ENCODE results near the gene EML6. TPM values are rescaled to one million over a fixed set of nuclear protein-coding genes. Genes with fewer than 3 reads are reported as not detected.

The EML6 gene
- total RNA-seq = 2.5 TPM
- long read RNA-seq, partial matches to known transcripts = 0 of 1 reads
- long read RNA-seq, other reads (novel, unspliced or antisense) = 1 of 1 reads

DNA sequence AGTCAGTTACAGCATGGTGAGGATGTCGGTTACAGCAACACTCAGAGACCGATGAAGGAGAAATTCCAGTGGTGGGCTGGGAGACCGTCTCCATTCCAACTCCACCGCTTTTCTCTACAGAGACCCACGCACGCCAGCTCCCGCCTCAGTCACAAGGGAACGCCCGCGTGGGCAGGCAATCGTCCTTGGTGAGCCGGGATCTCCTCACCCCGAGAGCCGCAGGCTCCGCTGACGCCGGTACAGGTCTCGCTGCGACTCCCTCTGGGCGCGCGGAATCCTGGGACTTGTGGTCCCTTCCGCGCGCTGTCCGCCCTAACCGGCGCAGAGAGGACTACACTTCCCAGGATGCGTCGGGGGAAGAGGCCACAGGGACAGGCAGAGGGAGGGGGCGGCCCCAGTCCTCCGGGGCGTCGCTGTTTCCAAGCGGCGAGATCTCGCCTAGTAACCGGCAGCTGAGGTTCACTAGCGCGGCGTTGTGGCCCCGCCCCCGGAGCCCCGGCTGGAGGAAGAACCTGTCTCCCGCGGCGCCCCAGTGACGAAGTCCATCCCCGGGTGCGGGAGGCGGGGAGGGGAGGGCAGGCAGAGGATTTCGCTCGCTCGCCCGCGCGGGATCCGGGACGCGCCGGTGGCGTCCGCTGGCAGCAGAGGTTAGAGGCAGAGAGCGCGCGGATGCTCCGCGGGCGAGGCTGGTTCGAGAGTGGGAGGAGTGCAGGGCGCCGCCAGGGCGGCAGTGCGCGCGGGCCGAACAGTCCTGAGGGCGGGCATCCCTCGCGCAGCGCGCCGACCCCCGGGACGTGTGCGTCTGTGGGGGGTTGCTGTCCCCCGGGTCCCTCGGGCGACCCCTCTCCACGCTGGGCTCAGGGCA lies at the start of gene EML6:
TSS of gene EML6 (plus strand) at position 532 of the 865 bp plus-strand sequence. CDS start 1,400 bp downstream, outside the sequence.
- peaks cover 10% of the 10 kb centered on the region for H3K27me3 ChIP-seq (ENCODE audit: low read depth)
- peak within 1 kb of the TSS; percentile 51 for H3K27ac ChIP-seq
- H3K9me3 ChIP-seq = no peaks in the 10 kb centered on the region
- peak within 1 kb of the TSS; percentile 95 for H3K4me3 ChIP-seq
- TF ChIP-seq, protein P1, sequence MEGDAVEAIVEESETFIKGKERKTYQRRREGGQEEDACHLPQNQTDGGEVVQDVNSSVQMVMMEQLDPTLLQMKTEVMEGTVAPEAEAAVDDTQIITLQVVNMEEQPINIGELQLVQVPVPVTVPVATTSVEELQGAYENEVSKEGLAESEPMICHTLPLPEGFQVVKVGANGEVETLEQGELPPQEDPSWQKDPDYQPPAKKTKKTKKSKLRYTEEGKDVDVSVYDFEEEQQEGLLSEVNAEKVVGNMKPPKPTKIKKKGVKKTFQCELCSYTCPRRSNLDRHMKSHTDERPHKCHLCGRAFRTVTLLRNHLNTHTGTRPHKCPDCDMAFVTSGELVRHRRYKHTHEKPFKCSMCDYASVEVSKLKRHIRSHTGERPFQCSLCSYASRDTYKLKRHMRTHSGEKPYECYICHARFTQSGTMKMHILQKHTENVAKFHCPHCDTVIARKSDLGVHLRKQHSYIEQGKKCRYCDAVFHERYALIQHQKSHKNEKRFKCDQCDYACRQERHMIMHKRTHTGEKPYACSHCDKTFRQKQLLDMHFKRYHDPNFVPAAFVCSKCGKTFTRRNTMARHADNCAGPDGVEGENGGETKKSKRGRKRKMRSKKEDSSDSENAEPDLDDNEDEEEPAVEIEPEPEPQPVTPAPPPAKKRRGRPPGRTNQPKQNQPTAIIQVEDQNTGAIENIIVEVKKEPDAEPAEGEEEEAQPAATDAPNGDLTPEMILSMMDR (IDR thresholded peaks at IDR 0.05) = peak; percentile 34
- DNase-seq = peak; percentile 99
- no peaks in the 10 kb centered on the region for H3K36me3 ChIP-seq
- H3K4me1 ChIP-seq = peaks cover 13% of the 10 kb centered on the region
- intact Hi-C loops (cut with DNase I) = no loop called here
- peak; percentile 100 for ATAC-seq

DNA sequence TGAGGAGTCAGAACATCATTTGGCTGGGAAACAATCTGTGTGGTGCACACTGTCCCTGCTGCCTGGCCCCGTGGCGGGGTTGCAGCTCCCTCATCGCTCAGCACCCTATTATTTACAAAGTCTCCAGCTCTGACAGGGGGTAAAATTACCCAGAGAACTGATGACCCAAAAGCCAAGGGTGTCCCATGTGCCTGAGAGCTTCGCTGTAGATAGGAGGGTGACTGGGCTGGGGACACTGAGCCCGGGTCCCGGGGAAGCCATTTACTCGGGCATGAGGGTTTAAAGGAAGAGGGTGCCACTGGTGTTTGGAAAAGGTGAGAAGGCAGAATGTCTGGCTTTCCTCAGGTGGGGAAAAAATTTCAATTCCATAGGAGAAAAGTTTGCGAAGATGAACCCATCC lies 48.2 kb upstream of the EML6 start:
- peaks cover 6% of the 10 kb centered on the region for H3K36me3 ChIP-seq
- TF ChIP-seq, protein P1 (IDR thresholded peaks at IDR 0.05) = no peak
- H3K4me1 ChIP-seq = peaks cover 43% of the 10 kb centered on the region
- ATAC-seq (no peak), DNase-seq (no peak)
- intact Hi-C loops (cut with DNase I) = no loop called here
- H3K4me3 ChIP-seq = no peak overlapping the region
- H3K9me3 ChIP-seq = no peaks in the 10 kb centered on the region
- H3K27me3 ChIP-seq (ENCODE audit: low read depth) = no peaks in the 10 kb centered on the region
- H3K27ac ChIP-seq = no peak overlapping the region

DNA sequence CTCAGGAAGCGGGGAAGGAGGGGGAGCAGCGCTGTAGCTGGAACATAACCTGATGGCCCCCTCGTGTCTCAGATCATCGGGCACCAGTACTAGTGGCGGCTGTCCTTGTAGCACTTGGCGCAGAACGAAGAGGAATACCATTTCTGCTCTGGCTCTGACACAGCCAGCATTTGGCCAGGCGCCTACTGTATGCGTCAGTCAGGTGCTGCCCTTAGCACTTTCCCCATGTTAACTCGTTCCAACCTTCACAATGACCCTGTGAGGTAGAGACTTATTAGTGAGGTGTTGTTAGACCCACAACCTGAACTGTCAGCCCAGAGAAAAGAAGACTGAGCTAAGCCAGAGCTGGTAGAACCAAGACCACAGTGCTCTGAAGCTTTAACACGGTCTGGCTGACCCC lies 47.7 kb upstream of the EML6 start:
- Histone ChIP-seq H3K27ac (no peak overlapping the region), H3K36me3 (peaks cover 2% of the 10 kb centered on the region), H3K9me3 (no peaks in the 10 kb centered on the region), H3K4me3 (no peak overlapping the region), H3K27me3 (ENCODE audit: low read depth) (no peaks in the 10 kb centered on the region), H3K4me1 (peaks cover 39% of the 10 kb centered on the region)
- TF ChIP-seq, protein P1 (IDR thresholded peaks at IDR 0.05) = no peak
- no peak for DNase-seq
- peak in 1 of 2 donors; percentile 35 for ATAC-seq
- intact Hi-C loops (cut with DNase I) = no loop called here

DNA sequence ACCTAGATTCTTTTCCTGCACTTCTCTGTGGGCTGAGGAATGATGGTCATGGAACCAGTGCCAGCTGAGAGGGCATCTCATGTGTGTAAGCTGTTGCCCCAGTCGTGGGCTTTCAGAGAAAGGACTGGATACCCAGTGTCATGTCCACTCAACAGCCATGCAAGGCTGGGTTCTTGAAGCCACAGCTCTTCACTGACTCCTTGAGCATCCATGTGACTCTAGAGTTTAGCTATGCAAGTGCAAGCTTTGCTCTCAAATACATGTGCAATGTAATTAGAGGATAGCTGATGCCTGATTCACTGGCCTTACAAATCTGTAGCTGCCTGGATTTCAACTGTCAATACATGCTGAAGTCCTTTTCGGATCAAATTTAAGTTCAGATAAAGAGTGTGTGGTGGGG lies 46.8 kb upstream of the EML6 start:
- Histone ChIP-seq H3K27me3 (ENCODE audit: low read depth) (no peaks in the 10 kb centered on the region), H3K9me3 (no peaks in the 10 kb centered on the region), H3K4me3 (no peak overlapping the region), H3K4me1 (peaks cover 38% of the 10 kb centered on the region), H3K27ac (no peak overlapping the region), H3K36me3 (no peaks in the 10 kb centered on the region)
- DNase-seq = no peak
- TF ChIP-seq, protein P1 (IDR thresholded peaks at IDR 0.05) = no peak
- ATAC-seq = no peak
- intact Hi-C loops (cut with DNase I) = no loop called here

DNA sequence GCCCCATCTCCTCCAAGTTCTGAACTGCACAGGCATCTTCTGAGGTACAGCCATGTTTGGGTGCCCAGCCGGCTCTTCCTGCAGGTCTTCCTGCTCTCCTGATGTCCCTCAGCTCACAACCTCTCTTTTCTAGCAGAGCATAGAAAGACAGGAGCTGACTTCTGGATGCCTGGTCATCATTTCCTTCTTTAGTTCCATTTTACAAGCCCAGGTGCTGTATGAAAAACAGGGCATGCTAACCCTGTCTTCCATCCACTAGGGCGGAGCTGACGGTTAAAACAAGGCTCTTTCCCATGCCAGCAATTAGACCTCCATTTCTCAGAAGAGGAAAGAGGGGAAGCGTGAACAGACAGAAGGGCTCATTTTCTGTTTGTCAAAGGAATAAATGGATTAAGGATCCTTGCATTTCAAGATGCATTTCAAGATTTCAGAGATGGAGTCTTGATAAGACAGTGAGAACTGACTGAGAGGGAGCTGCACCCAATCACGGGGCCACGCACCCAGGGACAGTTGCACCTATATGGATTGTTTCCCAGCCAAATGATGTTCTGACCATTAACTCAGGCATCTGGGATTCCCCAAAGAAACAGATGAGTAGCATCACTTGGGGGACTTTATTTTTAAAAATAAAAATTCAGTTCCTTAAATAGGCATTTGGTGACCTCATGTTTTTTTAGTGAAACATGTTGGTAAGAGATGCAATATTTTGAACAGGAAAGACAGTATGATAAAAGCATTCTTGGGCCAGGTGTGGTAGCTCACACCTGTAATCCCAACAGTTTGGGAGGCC lies 45.8 kb upstream of the EML6 start:
- H3K27me3 ChIP-seq (ENCODE audit: low read depth) = no peaks in the 10 kb centered on the region
- intact Hi-C loops (cut with DNase I) = no loop called here
- no peaks in the 10 kb centered on the region for H3K9me3 ChIP-seq
- H3K27ac ChIP-seq = no peak overlapping the region
- no peak for ATAC-seq
- no peaks in the 10 kb centered on the region for H3K36me3 ChIP-seq
- DNase-seq = no peak
- TF ChIP-seq, protein P1 (IDR thresholded peaks at IDR 0.05) = no peak
- H3K4me3 ChIP-seq = no peak overlapping the region
- H3K4me1 ChIP-seq = peaks cover 28% of the 10 kb centered on the region
